Mesenchymal stem cell (in vitro differentiated cells and primary cell): Measurements from ENCODE around the gene KIRREL3.

Experiments used
- DNase-seq: peaks from one replicate; pipeline ENCODE4 v3.0.0-alpha.2; 2013
- H2AFZ ChIP-seq: one replicate; pipeline ENCODE4 v1.6.1; 2013; ENCODE audit warnings: low read depth, mild to moderate bottlenecking, control low read depth, inconsistent platforms, low read length, moderate library complexity
- H2AK5ac ChIP-seq: 2 replicates; pipeline ENCODE4 v1.6.1; 2013; ENCODE audit warnings: low read length, moderate library complexity, mild to moderate bottlenecking, inconsistent platforms; ENCODE audit not compliant: severe bottlenecking
- H2BK120ac ChIP-seq: one replicate; pipeline ENCODE4 v1.6.1; 2013; ENCODE audit warnings: low read depth, mild to moderate bottlenecking, inconsistent platforms, low read length, moderate library complexity
- H2BK12ac ChIP-seq, 2 experiments: one replicate each; pipeline ENCODE4 v1.6.1; 2013; ENCODE audit warnings: inconsistent platforms in 2 of 2, low read length in 2 of 2, mild to moderate bottlenecking in 2 of 2, moderate library complexity in 2 of 2, control low read depth in 1 of 2
- H2BK15ac ChIP-seq: one replicate; pipeline ENCODE4 v1.6.1; 2013; ENCODE audit warnings: mild to moderate bottlenecking, low read depth, inconsistent platforms; ENCODE audit not compliant: poor library complexity, severe bottlenecking
- H2BK5ac ChIP-seq: 2 replicates; pipeline ENCODE4 v1.6.1; 2013; ENCODE audit warnings: low read depth, mild to moderate bottlenecking, low read length, control low read depth, inconsistent platforms; ENCODE audit not compliant: poor library complexity, severe bottlenecking
- H3K14ac ChIP-seq, 2 experiments: one replicate each; pipeline ENCODE4 v1.6.1; 2013; ENCODE audit warnings: inconsistent platforms in 2 of 2, low read length in 2 of 2, control low read depth in 1 of 2, mild to moderate bottlenecking in 1 of 2, moderate library complexity in 1 of 2
- H3K18ac ChIP-seq, 2 experiments: one replicate each; pipeline ENCODE4 v1.6.1; 2013; ENCODE audit warnings: inconsistent platforms in 2 of 2, low read length in 2 of 2, control low read depth in 1 of 2, low read depth in 1 of 2, mild to moderate bottlenecking in 1 of 2
- H3K23ac ChIP-seq, 2 experiments: one replicate each; pipeline ENCODE4 v1.6.1; 2013; ENCODE audit warnings: inconsistent platforms in 2 of 2, low read length in 2 of 2, mild to moderate bottlenecking in 2 of 2, moderate library complexity in 2 of 2, control low read depth in 1 of 2
- H3K27ac ChIP-seq: 2 replicates; pipeline ENCODE4 v1.5.1; 2013; ENCODE audit warnings: mild to moderate bottlenecking, moderate library complexity, low read length, control low read depth, inconsistent platforms; ENCODE audit not compliant: poor library complexity, severe bottlenecking
- H3K27me3 ChIP-seq, 2 experiments: 2 replicates each; pipeline versions ENCODE4 v1.6.1 to v1.7.0; 2013; ENCODE audit warnings: low read length in 2 of 2, mild to moderate bottlenecking in 2 of 2, moderate library complexity in 2 of 2, control low read depth in 1 of 2, inconsistent platforms in 1 of 2; ENCODE audit not compliant: control insufficient read depth in 1 of 2, insufficient read depth in 1 of 2
- H3K36me3 ChIP-seq, 2 experiments: 2 replicates each; pipeline versions ENCODE4 v1.6.1 to v1.7.0; 2013; ENCODE audit warnings: low read length in 2 of 2, control low read depth in 1 of 2, inconsistent platforms in 1 of 2, low read depth in 1 of 2, mild to moderate bottlenecking in 1 of 2; ENCODE audit not compliant: insufficient read depth in 2 of 2, control insufficient read depth in 1 of 2
- H3K4ac ChIP-seq, 2 experiments: one replicate each; pipeline ENCODE4 v1.6.1; 2013; ENCODE audit warnings: inconsistent platforms in 2 of 2, low read length in 2 of 2, mild to moderate bottlenecking in 2 of 2, moderate library complexity in 2 of 2, control low read depth in 1 of 2, low read depth in 1 of 2
- H3K4me1 ChIP-seq: 2 replicates; pipeline ENCODE4 v1.6.1; 2013; ENCODE audit warnings: low read depth, low read length, control low read depth; ENCODE audit not compliant: control insufficient read depth, insufficient read depth
- H3K4me2 ChIP-seq: 2 replicates; pipeline ENCODE4 v1.6.1; 2013; ENCODE audit warnings: low read length, mild to moderate bottlenecking, inconsistent platforms; ENCODE audit not compliant: poor library complexity, severe bottlenecking
- H3K4me3 ChIP-seq, 2 experiments: 2 replicates each; pipeline versions ENCODE4 v1.5.1 to v1.7.0; 2013; ENCODE audit warnings: low read length in 2 of 2, mild to moderate bottlenecking in 2 of 2, control low read depth in 1 of 2, low read depth in 1 of 2; ENCODE audit not compliant: insufficient read depth in 1 of 2
- H3K79me1 ChIP-seq: replicated peaks from 2 replicates; pipeline ENCODE4 v1.6.1; 2013; ENCODE audit warnings: mild to moderate bottlenecking, control low read depth, low read length, inconsistent platforms; ENCODE audit not compliant: poor library complexity, severe bottlenecking
- H3K9ac ChIP-seq: 2 replicates; pipeline ENCODE4 v1.7.0; 2013; ENCODE audit warnings: mild to moderate bottlenecking, low read length, moderate library complexity
- H3K9me3 ChIP-seq: 2 replicates; pipeline ENCODE4 v1.7.0; 2013; ENCODE audit warnings: mild to moderate bottlenecking, low read length; ENCODE audit not compliant: control insufficient read depth
- H4K8ac ChIP-seq: one replicate; pipeline ENCODE4 v1.6.1; 2013; ENCODE audit warnings: inconsistent platforms, mild to moderate bottlenecking, low read length, moderate library complexity
- H4K91ac ChIP-seq: one replicate; pipeline ENCODE4 v1.6.1; 2013; ENCODE audit warnings: mild to moderate bottlenecking, low read length, inconsistent platforms
- WGBS: methylation state at CpG from one replicate; pipeline ENCODE4 v1.1.7; 2013; ENCODE audit warnings: mixed read lengths; 5-methylcytosine and 5-hydroxymethylcytosine counted together

The KIRREL3 gene

GRCh38 chr11:126588630-126589491, 411.7 kb downstream of the KIRREL3 start:
- Histone ChIP-seq H3K4me2 (no peak overlapping the region), H2AK5ac (no peak overlapping the region), H4K8ac (no peak overlapping the region), H3K9me3 (no peaks in the 10 kb centered on the region), H3K4ac (no peak overlapping the region), H3K4me1 (peaks cover 13% of the 10 kb centered on the region), H3K4me3 (no peak overlapping the region), H3K23ac (no peak overlapping the region), H3K36me3 (no peaks in the 10 kb centered on the region), H3K18ac (no peak overlapping the region), H4K91ac (no peak overlapping the region), H3K27ac (no peak overlapping the region), H2BK120ac (no peak overlapping the region), H3K9ac (no peak overlapping the region), H3K27me3 (no peaks in the 10 kb centered on the region), H2BK15ac (no peak overlapping the region), H3K79me1 (no peaks in the 10 kb centered on the region), H2BK12ac (no peak overlapping the region), H2AFZ (no peak overlapping the region), H2BK5ac (no peak overlapping the region), H3K14ac (no peak overlapping the region)
- WGBS, result 73% methylated on average over 16 of the region's 16 CpGs
- DNase-seq, result no peak

- H3K9me3 ChIP-seq, result no peaks in the 10 kb centered on the region
- H3K4me2 ChIP-seq, result no peak overlapping the region
- peaks cover 10% of the 10 kb centered on the region for H3K4me1 ChIP-seq
- H3K23ac ChIP-seq, result no peak overlapping the region
- H3K4me3 ChIP-seq, result no peak overlapping the region
- no peak for DNase-seq
- no peak overlapping the region for H4K8ac ChIP-seq
- no peak overlapping the region for H4K91ac ChIP-seq
- H2BK120ac ChIP-seq, result no peak overlapping the region
- no peak overlapping the region for H3K14ac ChIP-seq
- H2BK5ac ChIP-seq, result no peak overlapping the region
- no peak overlapping the region for H2AFZ ChIP-seq
- H3K27ac ChIP-seq, result no peak overlapping the region
- no peak overlapping the region for H3K18ac ChIP-seq
- H3K36me3 ChIP-seq, result no peaks in the 10 kb centered on the region
- H3K9ac ChIP-seq, result no peak overlapping the region
- no peak overlapping the region for H3K4ac ChIP-seq
- no peaks in the 10 kb centered on the region for H3K27me3 ChIP-seq
- whole genome bisulfite sequencing, result no CpG with 5 or more reads among the region's 4 CpGs
- H3K79me1 ChIP-seq, result no peaks in the 10 kb centered on the region
- no peak overlapping the region for H2BK12ac ChIP-seq
- no peak overlapping the region for H2BK15ac ChIP-seq
- H2AK5ac ChIP-seq, result no peak overlapping the region
Measured at GRCh38 chr11:126587541-126587940, 413.0 kb downstream of the KIRREL3 start.

GRCh38 chr11:126585774-126586491, 414.6 kb downstream of the KIRREL3 start:
- Histone ChIP-seq H2BK5ac (no peak overlapping the region), H3K4me3 (peak overlapping the region in 1 of 2 experiments; percentile 49), H3K18ac (no peak overlapping the region), H2BK120ac (no peak overlapping the region), H2BK15ac (no peak overlapping the region), H3K36me3 (no peaks in the 10 kb centered on the region), H3K4me1 (peaks cover 9% of the 10 kb centered on the region), H3K4me2 (peak overlapping the region; percentile 33), H4K91ac (no peak overlapping the region), H2BK12ac (no peak overlapping the region), H4K8ac (no peak overlapping the region), H3K14ac (no peak overlapping the region), H3K27me3 (no peaks in the 10 kb centered on the region), H3K23ac (no peak overlapping the region), H2AK5ac (no peak overlapping the region), H3K79me1 (no peaks in the 10 kb centered on the region), H3K9me3 (no peaks in the 10 kb centered on the region), H3K27ac (peak overlapping the region; percentile 59), H3K9ac (peak overlapping the region; percentile 72), H3K4ac (no peak overlapping the region), H2AFZ (no peak overlapping the region)
- DNase-seq, result peak; percentile 2
- WGBS, result 38% methylated on average over 22 of the region's 23 CpGs

GRCh38 chr11:126585388-126585773, 415.2 kb downstream of the KIRREL3 start:
- Histone ChIP-seq H2AFZ (no peak overlapping the region), H3K4ac (no peak overlapping the region), H3K36me3 (no peaks in the 10 kb centered on the region), H3K23ac (no peak overlapping the region), H2BK12ac (no peak overlapping the region), H3K27ac (peak overlapping the region; percentile 59), H3K14ac (no peak overlapping the region), H3K27me3 (no peaks in the 10 kb centered on the region), H2BK5ac (no peak overlapping the region), H2BK15ac (no peak overlapping the region), H2BK120ac (no peak overlapping the region), H4K8ac (no peak overlapping the region), H3K9me3 (no peaks in the 10 kb centered on the region), H3K18ac (no peak overlapping the region), H3K4me3 (peak overlapping the region in 1 of 2 experiments; percentile 49), H4K91ac (no peak overlapping the region), H3K4me2 (peak overlapping the region; percentile 33), H2AK5ac (no peak overlapping the region), H3K4me1 (peaks cover 9% of the 10 kb centered on the region), H3K79me1 (peaks cover under 1% of the 10 kb centered on the region), H3K9ac (peak overlapping the region; percentile 72)
- 87% methylated on average over 20 of the region's 20 CpGs for WGBS
- DNase-seq, result no peak
